CD14-positive monocyte (primary cell): ENCODE data around the gene G6PD. TPM values are rescaled to one million over a fixed set of nuclear protein-coding genes. Genes with fewer than 3 reads are reported as not detected.

Experiments used
- DNase-seq, 3 donors: peaks; one replicate each; pipeline ENCODE4 v3.0.0-alpha.2; 2011 to 2022
- H2AFZ ChIP-seq: 2 replicates; pipeline ENCODE4 v1.6.0; 2012; ENCODE audit warnings: mild to moderate bottlenecking, low read depth, low read length, inconsistent platforms; ENCODE audit not compliant: insufficient read depth, poor library complexity, severe bottlenecking
- H3K27ac ChIP-seq, 2 donors: 1 replicate in 1 of 2; 2 replicates in 1 of 2; pipeline ENCODE4 v1.5.1; 2012 to 2013; ENCODE audit warnings: low read length in 2 of 2, control low read depth in 1 of 2, inconsistent platforms in 1 of 2, low read depth in 1 of 2, mild to moderate bottlenecking in 1 of 2
- H3K27me3 ChIP-seq, 2 donors: one replicate each; pipeline versions ENCODE4 v1.6.0 to v1.6.1; 2011 to 2013; ENCODE audit warnings: low read length in 2 of 2; ENCODE audit not compliant: control insufficient read depth in 2 of 2, insufficient read depth in 2 of 2
- H3K36me3 ChIP-seq, 2 donors: replicated peaks in 1 of 2; 1 replicate in 1 of 2; 2 replicates in 1 of 2; pipeline versions ENCODE4 v1.5.1 to v1.6.1; 2012 to 2013; ENCODE audit warnings: low read length in 2 of 2, control low read depth in 1 of 2, inconsistent platforms in 1 of 2, mild to moderate bottlenecking in 1 of 2; ENCODE audit not compliant: insufficient read depth in 2 of 2, control insufficient read depth in 1 of 2
- H3K4me1 ChIP-seq, 2 donors: 1 replicate in 1 of 2; 2 replicates in 1 of 2; pipeline versions ENCODE4 v1.5.1 to v1.6.1; 2012 to 2013; ENCODE audit warnings: low read length in 2 of 2, control low read depth in 1 of 2, inconsistent platforms in 1 of 2, mild to moderate bottlenecking in 1 of 2, moderate library complexity in 1 of 2; ENCODE audit not compliant: insufficient read depth in 2 of 2, control insufficient read depth in 1 of 2
- H3K4me2 ChIP-seq: replicated peaks from 2 replicates; pipeline ENCODE3; 2012; ENCODE audit warnings: low read length, moderate library complexity, mild to moderate bottlenecking; ENCODE audit not compliant: poor library complexity, severe bottlenecking; ENCODE audit errors: extremely low read depth
- H3K4me3 ChIP-seq, 3 experiments: fragments of 200-600 bp in 1 of 3; sonication (generic) in 1 of 3; replicated peaks in 1 of 3; 1 replicate in 2 of 3; 2 replicates in 1 of 3; pipeline ENCODE4 v1.5.1; 2011 to 2013; ENCODE audit warnings: low read length in 3 of 3, mild to moderate bottlenecking in 3 of 3, control low read depth in 2 of 3, low read depth in 2 of 3, inconsistent platforms in 1 of 3, moderate library complexity in 1 of 3
- H3K79me2 ChIP-seq: 2 replicates; pipeline ENCODE4 v1.6.0; 2012; ENCODE audit warnings: mild to moderate bottlenecking, control low read depth, inconsistent platforms, low read length, moderate library complexity; ENCODE audit not compliant: insufficient read depth
- H3K9ac ChIP-seq: 2 replicates; pipeline ENCODE4 v1.6.0; 2017; ENCODE audit warnings: low read length, mild to moderate bottlenecking; ENCODE audit not compliant: insufficient read depth, poor library complexity, severe bottlenecking
- H3K9me3 ChIP-seq, 2 donors: replicated peaks in 1 of 2; 1 replicate in 1 of 2; 2 replicates in 1 of 2; pipeline versions ENCODE4 v1.5.1 to v1.6.1; 2012 to 2013; ENCODE audit warnings: low read length in 2 of 2, control low read depth in 1 of 2; ENCODE audit not compliant: control insufficient read depth in 1 of 2, insufficient read depth in 1 of 2
- H4K20me1 ChIP-seq: 2 replicates; pipeline ENCODE4 v1.6.0; 2012; ENCODE audit warnings: mild to moderate bottlenecking, low read length, control low read depth, moderate library complexity; ENCODE audit not compliant: insufficient read depth
- H3K27ac Mint-ChIP-seq, 7 donors: one replicate each; pipeline ENCODE4 v1.8.0; 2020; ENCODE audit warnings: mild to moderate bottlenecking in 7 of 7, mixed read lengths in 7 of 7, moderate library complexity in 6 of 7, inconsistent platforms in 2 of 7
- H3K27me3 Mint-ChIP-seq, 3 donors: one replicate each; pipeline ENCODE4 v1.8.0; 2021 to 2022; ENCODE audit warnings: low read depth in 3 of 3, mild to moderate bottlenecking in 3 of 3, mixed read lengths in 3 of 3, moderate library complexity in 3 of 3, inconsistent platforms in 1 of 3
- H3K36me3 Mint-ChIP-seq, 2 donors: one replicate each; pipeline ENCODE4 v1.8.0; 2020; ENCODE audit warnings: mixed read lengths in 2 of 2, inconsistent platforms in 1 of 2, mild to moderate bottlenecking in 1 of 2
- H3K4me1 Mint-ChIP-seq: one replicate; pipeline ENCODE4 v1.8.0; 2020; ENCODE audit warnings: mild to moderate bottlenecking, mixed read lengths
- H3K4me3 Mint-ChIP-seq, 2 donors: one replicate each; pipeline ENCODE4 v1.8.0; 2020; ENCODE audit warnings: mild to moderate bottlenecking in 2 of 2, mixed read lengths in 2 of 2, moderate library complexity in 1 of 2
- H3K9me3 Mint-ChIP-seq, 7 donors: one replicate each; pipeline ENCODE4 v1.8.0; 2020 to 2022; ENCODE audit warnings: mixed read lengths in 7 of 7, mild to moderate bottlenecking in 6 of 7, moderate library complexity in 6 of 7, inconsistent platforms in 2 of 7
- WGBS: methylation state at CpG from one replicate; pipeline ENCODE4 v1.1.5; 2013; ENCODE audit warnings: missing lambda C conversion rate; ENCODE audit not compliant: insufficient coverage; 5-methylcytosine and 5-hydroxymethylcytosine counted together
- intact Hi-C, 2 donors: fragments of 100-400 bp; cut with micrococcal nuclease; formaldehyde crosslinking; loops; one replicate each; pipeline versions ENCODE4 v1.15.0 to v1.15.1; 2023
- polyA plus RNA-seq, 3 donors: library from polyadenylated mRNA; depleted of rRNA in 1 of 3; unstranded in 2 of 3; stranded (reverse) in 1 of 3; fragments of 300-500 nt in 2 of 3; fragments of >200 nt in 1 of 3; fragmentation: Illumina TruSeq in 2 of 3; gene quantifications; 1 replicate in 2 of 3; 2 replicates in 1 of 3; pipeline ENCODE4 v1.2.3, GENCODE V29; 2012 to 2021
- TF ChIP-seq, protein P1 (sequence below): fragments of 200-600 bp; IDR thresholded peaks from one replicate; pipeline ENCODE4 v1.8.0; 2022; ENCODE audit warnings: antibody characterized with exemption, mild to moderate bottlenecking

Gene G6PD
- polyA plus RNA-seq, 3 donors: 10.7 to 165 (median 14.7) TPM

GRCh38 chrX:154508384-154508745, 38.3 kb downstream of the G6PD start:
- H3K27ac Mint-ChIP-seq: peak overlapping the region in 3 of 7 donors; percentile 60 to 64 (median 61)
- Histone ChIP-seq H4K20me1 (no peaks in the 10 kb centered on the region), H3K27ac (no peak overlapping the region), H3K4me1 (no peaks in the 10 kb centered on the region), H3K36me3 (peaks cover 11 to 35% of the 10 kb centered on the region in 2 donors), H3K4me2 (no peak overlapping the region), H3K9me3 (no peaks in the 10 kb centered on the region), H3K9ac (no peak overlapping the region), H3K27me3 (no peaks in the 10 kb centered on the region), H3K79me2 (no peaks in the 10 kb centered on the region), H3K4me3 (no peak overlapping the region), H2AFZ (no peak overlapping the region)
- H3K27me3 Mint-ChIP-seq: peaks cover 0 to 5% (median 2%) of the 10 kb centered on the region in 3 donors
- TF ChIP-seq, protein P1, sequence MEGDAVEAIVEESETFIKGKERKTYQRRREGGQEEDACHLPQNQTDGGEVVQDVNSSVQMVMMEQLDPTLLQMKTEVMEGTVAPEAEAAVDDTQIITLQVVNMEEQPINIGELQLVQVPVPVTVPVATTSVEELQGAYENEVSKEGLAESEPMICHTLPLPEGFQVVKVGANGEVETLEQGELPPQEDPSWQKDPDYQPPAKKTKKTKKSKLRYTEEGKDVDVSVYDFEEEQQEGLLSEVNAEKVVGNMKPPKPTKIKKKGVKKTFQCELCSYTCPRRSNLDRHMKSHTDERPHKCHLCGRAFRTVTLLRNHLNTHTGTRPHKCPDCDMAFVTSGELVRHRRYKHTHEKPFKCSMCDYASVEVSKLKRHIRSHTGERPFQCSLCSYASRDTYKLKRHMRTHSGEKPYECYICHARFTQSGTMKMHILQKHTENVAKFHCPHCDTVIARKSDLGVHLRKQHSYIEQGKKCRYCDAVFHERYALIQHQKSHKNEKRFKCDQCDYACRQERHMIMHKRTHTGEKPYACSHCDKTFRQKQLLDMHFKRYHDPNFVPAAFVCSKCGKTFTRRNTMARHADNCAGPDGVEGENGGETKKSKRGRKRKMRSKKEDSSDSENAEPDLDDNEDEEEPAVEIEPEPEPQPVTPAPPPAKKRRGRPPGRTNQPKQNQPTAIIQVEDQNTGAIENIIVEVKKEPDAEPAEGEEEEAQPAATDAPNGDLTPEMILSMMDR: no peak
- H3K4me1 Mint-ChIP-seq: no peaks in the 10 kb centered on the region
- 99% methylated on average over 10 of the region's 13 CpGs for WGBS
- H3K4me3 Mint-ChIP-seq: no peak overlapping the region
- intact Hi-C loops: no loop called here
- no peak for DNase-seq
- H3K36me3 Mint-ChIP-seq: peaks cover 42 to 50% of the 10 kb centered on the region in 2 donors
- peaks cover 0 to 13% (median 6%) of the 10 kb centered on the region in 7 donors for H3K9me3 Mint-ChIP-seq

GRCh38 chrX:154507673-154508383, 38.8 kb downstream of the G6PD start:
- H3K79me2 ChIP-seq: no peaks in the 10 kb centered on the region
- H3K36me3 ChIP-seq: peaks cover 11 to 35% of the 10 kb centered on the region in 2 donors
- no peak for DNase-seq
- Mint-ChIP-seq H3K27ac (peak overlapping the region in 1 of 7 donors; percentile 40), H3K4me3 (no peak overlapping the region), H3K27me3 (peaks cover 0 to 5% (median 2%) of the 10 kb centered on the region in 3 donors), H3K9me3 (peaks cover 0 to 14% (median 6%) of the 10 kb centered on the region in 7 donors), H3K36me3 (peaks cover 42 to 50% of the 10 kb centered on the region in 2 donors), H3K4me1 (no peaks in the 10 kb centered on the region)
- no peaks in the 10 kb centered on the region for H3K27me3 ChIP-seq
- no peaks in the 10 kb centered on the region for H3K9me3 ChIP-seq
- H3K4me3 ChIP-seq: no peak overlapping the region
- no peak overlapping the region for H3K27ac ChIP-seq
- no peak overlapping the region for H3K9ac ChIP-seq
- intact Hi-C loops: no loop called here
- no peaks in the 10 kb centered on the region for H3K4me1 ChIP-seq
- H4K20me1 ChIP-seq: no peaks in the 10 kb centered on the region
- WGBS: 98% methylated on average over 7 of the region's 24 CpGs
- H2AFZ ChIP-seq: no peak overlapping the region
- TF ChIP-seq, protein P1: no peak
- H3K4me2 ChIP-seq: no peak overlapping the region
